Measurements from ENCODE around the gene EPHA1.

GRCh38 chr7:143405173-143406001 is 3.3 kb downstream of the EPHA1 start:
- no peak for TF ChIP-seq EP300 (IDR thresholded peaks at IDR 0.05; ENCODE audit: borderline replicate concordance in 1 of 2, low read depth in 1 of 2, low read length in 1 of 2)
- TF ChIP-seq, protein P1, sequence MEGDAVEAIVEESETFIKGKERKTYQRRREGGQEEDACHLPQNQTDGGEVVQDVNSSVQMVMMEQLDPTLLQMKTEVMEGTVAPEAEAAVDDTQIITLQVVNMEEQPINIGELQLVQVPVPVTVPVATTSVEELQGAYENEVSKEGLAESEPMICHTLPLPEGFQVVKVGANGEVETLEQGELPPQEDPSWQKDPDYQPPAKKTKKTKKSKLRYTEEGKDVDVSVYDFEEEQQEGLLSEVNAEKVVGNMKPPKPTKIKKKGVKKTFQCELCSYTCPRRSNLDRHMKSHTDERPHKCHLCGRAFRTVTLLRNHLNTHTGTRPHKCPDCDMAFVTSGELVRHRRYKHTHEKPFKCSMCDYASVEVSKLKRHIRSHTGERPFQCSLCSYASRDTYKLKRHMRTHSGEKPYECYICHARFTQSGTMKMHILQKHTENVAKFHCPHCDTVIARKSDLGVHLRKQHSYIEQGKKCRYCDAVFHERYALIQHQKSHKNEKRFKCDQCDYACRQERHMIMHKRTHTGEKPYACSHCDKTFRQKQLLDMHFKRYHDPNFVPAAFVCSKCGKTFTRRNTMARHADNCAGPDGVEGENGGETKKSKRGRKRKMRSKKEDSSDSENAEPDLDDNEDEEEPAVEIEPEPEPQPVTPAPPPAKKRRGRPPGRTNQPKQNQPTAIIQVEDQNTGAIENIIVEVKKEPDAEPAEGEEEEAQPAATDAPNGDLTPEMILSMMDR (IDR thresholded peaks at IDR 0.05) = no peak
- TF ChIP-seq RAD21 (IDR thresholded peaks at IDR 0.05; ENCODE audit: low read length) = no peak
- TF ChIP-seq, protein P2, sequence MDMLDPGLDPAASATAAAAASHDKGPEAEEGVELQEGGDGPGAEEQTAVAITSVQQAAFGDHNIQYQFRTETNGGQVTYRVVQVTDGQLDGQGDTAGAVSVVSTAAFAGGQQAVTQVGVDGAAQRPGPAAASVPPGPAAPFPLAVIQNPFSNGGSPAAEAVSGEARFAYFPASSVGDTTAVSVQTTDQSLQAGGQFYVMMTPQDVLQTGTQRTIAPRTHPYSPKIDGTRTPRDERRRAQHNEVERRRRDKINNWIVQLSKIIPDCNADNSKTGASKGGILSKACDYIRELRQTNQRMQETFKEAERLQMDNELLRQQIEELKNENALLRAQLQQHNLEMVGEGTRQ (IDR thresholded peaks at IDR 0.05; ENCODE audit: borderline replicate concordance, low read depth, low read length) = no peak
- TF ChIP-seq FOXM1 (IDR thresholded peaks at IDR 0.05; ENCODE audit: low read depth) = no peak
- TF ChIP-seq TCF12 (IDR thresholded peaks at IDR 0.05) = no peak
- TF ChIP-seq SIN3A (IDR thresholded peaks at IDR 0.05; ENCODE audit: borderline replicate concordance, low read depth, low read length) = no peak
- TF ChIP-seq FOXJ3 (CRISPR knock-in tag; IDR thresholded peaks at IDR 0.05) = no peak
- TF ChIP-seq RXRA (IDR thresholded peaks at IDR 0.05; ENCODE audit: borderline replicate concordance, low read depth) = no peak
- TF ChIP-seq YY1 (IDR thresholded peaks at IDR 0.05; ENCODE audit: low read depth) = no peak
- no peak for TF ChIP-seq SMC3 (IDR thresholded peaks at IDR 0.05; ENCODE audit: low read depth, low read length)
- TF ChIP-seq ELF1 (IDR thresholded peaks at IDR 0.05) = no peak
